SK-N-SH (cell line): ENCODE data around the gene ITGA2B. TPM values are rescaled to one million over a fixed set of nuclear protein-coding genes. Genes with fewer than 3 reads are reported as not detected.

Experiments
- CTCF ChIA-PET: fragments of 300-600, 350-600 bp; formaldehyde crosslinking; extraction: SDS; loops from one replicate; lab custom pipeline; 2021; lab: Yijun Ruan, JAX
- POLR2A ChIA-PET: fragments of 350-600 bp; sonication (Branson Sonifier 250); formaldehyde crosslinking; extraction: SDS; loops from one replicate; lab custom pipeline; 2020; ENCODE audit warnings: antibody characterized with exemption, inconsistent platforms; lab: Yijun Ruan, JAX
- DNase-seq: peaks from one replicate; pipeline ENCODE4 v3.0.0; 2012
- H2AFZ ChIP-seq: fragments of 200-600 bp; sonication (generic); 2 replicates; pipeline ENCODE4 v1.8.1; 2016; ENCODE audit warnings: antibody characterized with exemption, mild to moderate bottlenecking, low read depth
- H3F3A ChIP-seq: fragments of 200-600 bp; sonication (generic); replicated peaks from 2 replicates; pipeline ENCODE3; 2016; ENCODE audit warnings: antibody characterized with exemption, mild to moderate bottlenecking; ENCODE audit not compliant: insufficient read depth
- H3K27ac ChIP-seq, 2 experiments: fragments of 200-500 bp in 1 of 2; fragments of 200-600 bp in 1 of 2; sonication (Bioruptor generic) in 1 of 2; sonication (generic), shearing (Covaris generic) in 1 of 2; 2 replicates each; pipeline versions ENCODE4 v1.5.1 to v1.6.1; 2014 to 2016; ENCODE audit warnings: low read depth in 2 of 2, inconsistent platforms in 1 of 2, low read length in 1 of 2, mild to moderate bottlenecking in 1 of 2, mixed read lengths in 1 of 2
- H3K27me3 ChIP-seq: fragments of 200-600 bp; sonication (generic), shearing (Covaris generic); 2 replicates; pipeline ENCODE4 v1.6.1; 2016; ENCODE audit warnings: mixed run types; ENCODE audit not compliant: insufficient read depth
- H3K36me3 ChIP-seq, 2 experiments: fragments of 200-500 bp in 1 of 2; fragments of 200-600 bp in 1 of 2; sonication (Bioruptor generic) in 1 of 2; sonication (generic) in 1 of 2; replicated peaks in 1 of 2; 2 replicates each; pipeline versions ENCODE3 to v1.5.1; 2014 to 2016; ENCODE audit warnings: low read length in 1 of 2, mild to moderate bottlenecking in 1 of 2; ENCODE audit not compliant: insufficient read depth in 2 of 2, control insufficient read depth in 1 of 2
- H3K4me1 ChIP-seq, 2 experiments: fragments of 200-500 bp in 1 of 2; fragments of 200-600 bp in 1 of 2; sonication (Bioruptor generic) in 1 of 2; sonication (generic), shearing (Covaris generic) in 1 of 2; 2 replicates each; pipeline versions ENCODE4 v1.5.1 to v1.6.1; 2014 to 2016; ENCODE audit warnings: low read depth in 1 of 2, low read length in 1 of 2, mixed run types in 1 of 2; ENCODE audit not compliant: insufficient read depth in 2 of 2, control insufficient read depth in 1 of 2
- H3K4me2 ChIP-seq: fragments of 200-600 bp; sonication (generic), shearing (Covaris generic); 2 replicates; pipeline ENCODE4 v1.6.1; 2017; ENCODE audit warnings: mixed run types
- H3K4me3 ChIP-seq, 2 experiments: fragments of 200-500 bp in 1 of 2; fragments of 200-600 bp in 1 of 2; sonication (Bioruptor generic) in 1 of 2; sonication (generic), shearing (Covaris generic) in 1 of 2; 2 replicates each; pipeline versions ENCODE4 v1.5.1 to v1.8.1; 2014 to 2016; ENCODE audit warnings: low read depth in 2 of 2, inconsistent platforms in 1 of 2, low read length in 1 of 2, mild to moderate bottlenecking in 1 of 2, mixed read lengths in 1 of 2, moderate library complexity in 1 of 2
- H3K79me2 ChIP-seq: fragments of 200-600 bp; sonication (generic); 2 replicates; pipeline ENCODE4 v1.8.1; 2017; ENCODE audit warnings: mild to moderate bottlenecking; ENCODE audit not compliant: insufficient read depth
- H3K9ac ChIP-seq: fragments of 200-600 bp; sonication (generic); 2 replicates; pipeline ENCODE4 v1.6.1; 2017; ENCODE audit warnings: mixed run types
- H3K9me2 ChIP-seq: fragments of 200-600 bp; sonication (generic); 2 replicates; pipeline ENCODE4 v1.6.1; 2017; ENCODE audit warnings: mixed run types
- H3K9me3 ChIP-seq: fragments of 200-600 bp; sonication (generic); 2 replicates; pipeline ENCODE4 v1.6.1; 2017; ENCODE audit warnings: mixed run types, mild to moderate bottlenecking, moderate library complexity
- H4K20me1 ChIP-seq: fragments of 200-600 bp; sonication (generic); 2 replicates; pipeline ENCODE4 v1.6.1; 2017; ENCODE audit warnings: mild to moderate bottlenecking, mixed run types; ENCODE audit not compliant: insufficient read depth
- CTCF ChIP-seq: fragments of 200-600 bp; sonication (generic); IDR thresholded peaks from 2 replicates; pipeline ENCODE4 v1.6.1; 2017; ENCODE audit warnings: antibody characterized with exemption, mild to moderate bottlenecking, moderate library complexity
- ELF1 ChIP-seq: IDR thresholded peaks from 2 replicates; pipeline ENCODE4 v1.4.0; 2012
- EP300 ChIP-seq, 2 experiments: IDR thresholded peaks; 2 replicates each; pipeline versions ENCODE4 v1.4.0 to v1.6.1; 2012; ENCODE audit warnings: borderline replicate concordance in 1 of 2, low read depth in 1 of 2, low read length in 1 of 2
- EZH2phosphoT487 ChIP-seq: fragments of 200-600 bp; sonication (generic); IDR thresholded peaks from 2 replicates; pipeline ENCODE4 v1.6.1; 2017; ENCODE audit warnings: low read depth, mixed run types, mild to moderate bottlenecking, antibody characterized with exemption, moderate library complexity, borderline replicate concordance
- FOSL2 ChIP-seq: IDR thresholded peaks from 2 replicates; pipeline ENCODE4 v1.4.0; 2012; ENCODE audit warnings: low read depth, mild to moderate bottlenecking, moderate library complexity, borderline replicate concordance
- FOXJ3 ChIP-seq: sonication (generic); formaldehyde crosslinking; IDR thresholded peaks from 2 replicates; pipeline ENCODE4 v1.5.1; 2020; ENCODE audit warnings: mild to moderate bottlenecking, missing genetic modification reagents
- FOXM1 ChIP-seq: IDR thresholded peaks from 2 replicates; pipeline ENCODE4 v1.4.0; 2012; ENCODE audit warnings: low read depth, mild to moderate bottlenecking
- GABPA ChIP-seq: IDR thresholded peaks from 2 replicates; pipeline ENCODE4 v1.4.0; 2012; ENCODE audit warnings: low read depth, mild to moderate bottlenecking
- IRF3 ChIP-seq: fragments of 150-350 bp; IDR thresholded peaks from 2 replicates; pipeline ENCODE4 v1.6.1; 2016; ENCODE audit warnings: mild to moderate bottlenecking, low read depth, low read length
- JUND ChIP-seq: IDR thresholded peaks from 2 replicates; pipeline ENCODE4 v1.4.0; 2012
- MAX ChIP-seq: IDR thresholded peaks from 2 replicates; pipeline ENCODE4 v1.4.0; 2012; ENCODE audit warnings: low read depth
- NFIC ChIP-seq: IDR thresholded peaks from 2 replicates; pipeline ENCODE4 v1.4.0; 2012; ENCODE audit warnings: borderline replicate concordance
- POLR2AphosphoS5 ChIP-seq: IDR thresholded peaks from 2 replicates; pipeline ENCODE4 v1.6.1; 2012; ENCODE audit warnings: low read depth, low read length
- RAD21 ChIP-seq: IDR thresholded peaks from 2 replicates; pipeline ENCODE4 v1.6.1; 2012; ENCODE audit warnings: mild to moderate bottlenecking, low read length
- RCOR1 ChIP-seq: fragments of 150-350 bp; IDR thresholded peaks from 2 replicates; pipeline ENCODE4 v1.6.1; 2017; ENCODE audit warnings: antibody characterized with exemption, low read length
- SIN3A ChIP-seq: IDR thresholded peaks from 2 replicates; pipeline ENCODE4 v1.6.1; 2012; ENCODE audit warnings: low read depth, mild to moderate bottlenecking, low read length, moderate library complexity, borderline replicate concordance
- SMC3 ChIP-seq: IDR thresholded peaks from 2 replicates; pipeline ENCODE4 v1.6.1; 2012; ENCODE audit warnings: low read depth, low read length, improper control_type of control experiment
- TAF1 ChIP-seq: IDR thresholded peaks from 2 replicates; pipeline ENCODE4 v1.6.1; 2012; ENCODE audit warnings: low read depth, mild to moderate bottlenecking, low read length, moderate library complexity, borderline replicate concordance
- TCF12 ChIP-seq: IDR thresholded peaks from 2 replicates; pipeline ENCODE4 v1.4.0; 2012
- TEAD4 ChIP-seq: IDR thresholded peaks from 2 replicates; pipeline ENCODE4 v1.4.0; 2012; ENCODE audit warnings: mild to moderate bottlenecking, borderline replicate concordance; ENCODE audit not compliant: insufficient read depth
- YY1 ChIP-seq: IDR thresholded peaks from 2 replicates; pipeline ENCODE4 v1.4.0; 2012; ENCODE audit warnings: low read depth, mild to moderate bottlenecking
- WGBS: methylation state at CpG from one replicate; pipeline ENCODE4 v1.1.6; 2017; ENCODE audit warnings: low lambda C conversion rate; 5-methylcytosine and 5-hydroxymethylcytosine counted together
- polyA plus RNA-seq, 3 experiments: library from polyadenylated mRNA; depleted of rRNA; stranded (reverse); fragments of >200 nt; gene quantifications; 2 replicates each; pipeline ENCODE4 v1.2.3, GENCODE V29; 2012

ITGA2B gene
- polyA plus RNA-seq, 1 of the 3 experiments (the other 2 are of a cell fraction): 1.3 TPM

GRCh38 chr17:44350733-44351226, 38.7 kb downstream of the ITGA2B start:
- POLR2A ChIA-PET: interaction anchor here (2.1 kb wide), 1 partner anchor 12 kb away, joined by 11 read pairs; the partner anchor contains the start of gene FAM171A2
- Histone ChIP-seq H3F3A (no peaks in the 10 kb centered on the region), H3K27ac (no peak overlapping the region), H3K4me2 (no peak overlapping the region)
- TF ChIP-seq RAD21 (peak; percentile 79), MAX (no peak), POLR2AphosphoS5 (no peak), EP300 (IDR thresholded peaks at IDR 0.05; ENCODE audit: borderline replicate concordance in 1 of 2, low read depth in 1 of 2, low read length in 1 of 2) (no peak), FOXJ3 (CRISPR knock-in tag) (no peak), TCF12 (no peak), IRF3 (no peak), EZH2phosphoT487 (no peak), SIN3A (0 out of 2 replicates have a peak, but pooled peaks have one; percentile 27), TEAD4 (no peak), NFIC (no peak), JUND (no peak), ELF1 (no peak), CTCF (peak; percentile 74), SMC3 (peak; percentile 64), TAF1 (no peak), GABPA (no peak), FOXM1 (no peak), YY1 (no peak), FOSL2 (no peak), RCOR1 (no peak)
- TF ChIP-seq, all 33 proteins: peak for 4
- Histone ChIP-seq H3K27me3 (no peaks in the 10 kb centered on the region), H3K9me3 (no peaks in the 10 kb centered on the region), H3K36me3 (peaks cover 0 to 35% of the 10 kb centered on the region in 2 experiments), H2AFZ (no peak overlapping the region), H3K79me2 (peaks cover 15% of the 10 kb centered on the region; the same call in 1 of the 2 replicates), H3K9ac (no peak overlapping the region), H3K4me3 (peak overlapping the region in 1 of 2 experiments; percentile 26; a peak in 1 of 4 replicates), H4K20me1 (peaks cover 7% of the 10 kb centered on the region; the same call in 1 of the 2 replicates), H3K4me1 (peaks cover 0 to 7% of the 10 kb centered on the region in 2 experiments; a peak in 1 of 4 replicates), H3K9me2 (no peaks in the 10 kb centered on the region)
- CTCF ChIA-PET: interaction anchor here (0.6 to 5.4 kb wide), 35 partner anchors 9 to 345 kb away, joined by 3 to 85 read pairs (median 4); partner anchors contain the start of genes FAM171A2 and TMUB2
- WGBS: 95% methylated on average over 3 of the region's 6 CpGs
- DNase-seq: peak; percentile 96
